AG09309 (cell line): Measurements from ENCODE around the gene EPDR1.

Experiments
- DNase-seq: peaks from one replicate; pipeline ENCODE4 v3.0.0-alpha.2; 2010; ENCODE audit warnings: low read depth
- H3K4me3 ChIP-seq: 2 replicates; pipeline ENCODE4 v1.5.1; 2011; ENCODE audit warnings: mild to moderate bottlenecking, low read depth, low read length, moderate library complexity; ENCODE audit not compliant: control insufficient read depth
- CTCF ChIP-seq: IDR thresholded peaks from 2 replicates; pipeline ENCODE4 v1.5.1; 2011; ENCODE audit warnings: mild to moderate bottlenecking, low read depth, low read length, inconsistent platforms; ENCODE audit not compliant: insufficient read depth, control insufficient read depth; ENCODE audit errors: missing control alignments

Gene EPDR1

GRCh38 chr7:37927773-37928444, 7.5 kb downstream of the EPDR1 start:
- no peak overlapping the region for H3K4me3 ChIP-seq
- TF ChIP-seq CTCF: no peak
- DNase-seq: no peak

GRCh38 chr7:37928878-37929277, 8.4 kb downstream of the EPDR1 start:
- no peak for DNase-seq
- TF ChIP-seq CTCF: no peak
- H3K4me3 ChIP-seq: no peak overlapping the region

GRCh38 chr7:37930226-37930948, 9.9 kb downstream of the EPDR1 start:
- no peak for TF ChIP-seq CTCF
- DNase-seq: peak; percentile 78
- no peak overlapping the region for H3K4me3 ChIP-seq

GRCh38 chr7:37932543-37932942, 12.1 kb downstream of the EPDR1 start:
- H3K4me3 ChIP-seq: no peak overlapping the region
- no peak for DNase-seq
- TF ChIP-seq CTCF: no peak

- no peak overlapping the region for H3K4me3 ChIP-seq
- TF ChIP-seq CTCF: no peak
These were observed 12.7 kb downstream of the EPDR1 start for GRCh38 chr7:37933018-37933566.

GRCh38 chr7:37942934-37943610, 22.6 kb downstream of the EPDR1 start:
- H3K4me3 ChIP-seq: no peak overlapping the region
- no peak for TF ChIP-seq CTCF
- DNase-seq: no peak

More at GRCh38 chr7:37933018-37933566, 12.7 kb downstream of the EPDR1 start:
- no peak for DNase-seq
